HepG2 (cell line): ENCODE results near the gene GATD1. TPM values are rescaled to one million over a fixed set of nuclear protein-coding genes. Genes with fewer than 3 reads are reported as not detected.
A peak's percentile ranks its signal among the peaks of the same experiment; 100 is the strongest.

Experiments
- AHR ChIP-seq: IDR thresholded peaks from 2 replicates; pipeline ENCODE4 v1.6.1; 2018; ENCODE audit warnings: missing genetic modification reagents, missing compliant biosample characterization
- FIP1L1 ChIP-seq: fragments of 200-400 bp; formaldehyde crosslinking; IDR thresholded peaks from 2 replicates; pipeline ENCODE4 v1.6.1; 2018; ENCODE audit warnings: low read depth, mild to moderate bottlenecking, low read length, moderate library complexity, borderline replicate concordance; ENCODE audit not compliant: insufficient read depth
- HOXA3 ChIP-seq: sonication (generic); formaldehyde crosslinking; IDR thresholded peaks from 2 replicates; pipeline ENCODE4 v1.5.0; 2020; ENCODE audit warnings: missing genetic modification reagents
- HOXA9 ChIP-seq: sonication (generic); formaldehyde crosslinking; IDR thresholded peaks from 2 replicates; pipeline ENCODE4 v1.8.1; 2022; ENCODE audit warnings: missing genetic modification reagents, mild to moderate bottlenecking, moderate library complexity, borderline replicate concordance
- MED1 ChIP-seq: sonication (generic); formaldehyde crosslinking; IDR thresholded peaks from 2 replicates; pipeline ENCODE4 v1.4.0; 2020; ENCODE audit warnings: missing genetic modification reagents
- NAIF1 ChIP-seq: sonication (generic); formaldehyde crosslinking; IDR thresholded peaks from 2 replicates; pipeline ENCODE4 v1.5.0; 2020; ENCODE audit warnings: mild to moderate bottlenecking, missing genetic modification reagents, borderline replicate concordance
- POLR2AphosphoS5 ChIP-seq: IDR thresholded peaks from 2 replicates; pipeline ENCODE4 v1.6.1; 2012; ENCODE audit warnings: low read depth, low read length
- SCMH1 ChIP-seq: sonication (generic); formaldehyde crosslinking; IDR thresholded peaks from 2 replicates; pipeline ENCODE4 v1.9.0; 2021; ENCODE audit warnings: missing genetic modification reagents, mild to moderate bottlenecking, borderline replicate concordance
- SNRNP70 ChIP-seq: fragments of 200-400 bp; formaldehyde crosslinking; IDR thresholded peaks from 2 replicates; pipeline ENCODE4 v1.6.1; 2017; ENCODE audit warnings: mild to moderate bottlenecking, low read depth, low read length, moderate library complexity
- ZMAT3 ChIP-seq: sonication (generic); formaldehyde crosslinking; conservative IDR thresholded peaks from 2 replicates; pipeline ENCODE4 v1.7.0; 2021; ENCODE audit warnings: missing genetic modification reagents
- ZMYM4 ChIP-seq: sonication (generic); formaldehyde crosslinking; IDR thresholded peaks from 2 replicates; pipeline ENCODE4 v1.8.1; 2023; ENCODE audit warnings: mild to moderate bottlenecking, missing genetic modification reagents
- ZNF160 ChIP-seq: sonication (generic); formaldehyde crosslinking; IDR thresholded peaks from 2 replicates; pipeline ENCODE4 v1.8.0; 2022; ENCODE audit warnings: mild to moderate bottlenecking, inconsistent platforms, missing genetic modification reagents
- ZNF253 ChIP-seq: sonication (generic); formaldehyde crosslinking; IDR thresholded peaks from 2 replicates; pipeline ENCODE4 v1.8.0; 2022; ENCODE audit warnings: mild to moderate bottlenecking, missing genetic modification reagents, borderline replicate concordance
- ZNF451 ChIP-seq: sonication (generic); formaldehyde crosslinking; IDR thresholded peaks from 2 replicates; pipeline ENCODE4 v1.5.0; 2020; ENCODE audit warnings: mild to moderate bottlenecking, missing genetic modification reagents
- ZNF546 ChIP-seq: sonication (generic); formaldehyde crosslinking; conservative IDR thresholded peaks from 2 replicates; pipeline ENCODE4 v1.8.1; 2023; ENCODE audit warnings: mild to moderate bottlenecking, missing genetic modification reagents
- polyA plus RNA-seq, 8 experiments: library from polyadenylated mRNA; depleted of rRNA in 3 of 8; stranded (reverse) in 7 of 8; unstranded in 1 of 8; fragments of >200 nt; fragmentation: Illumina TruSeq in 4 of 8; extraction: Trizol in 4 of 8; gene quantifications; 2 replicates each; pipeline versions ENCODE4 v1.2.1 to v1.2.3, GENCODE V29; 2011 to 2016; ENCODE audit warnings: low read depth in 4 of 8, missing spikeins in 1 of 8, mixed read lengths in 1 of 8; ENCODE audit not compliant: insufficient read depth in 1 of 8
- total RNA-seq, 5 experiments: library from RNA; depleted of rRNA; stranded (reverse); fragments of >200 nt; fragmentation: Illumina TruSeq; extraction: Trizol; gene quantifications; 2 replicates each; pipeline ENCODE4 v1.2.3, GENCODE V29; 2016; ENCODE audit warnings: low read depth in 1 of 5
- TF ChIP-seq, protein P1 (sequence below): sonication (generic); formaldehyde crosslinking; IDR thresholded peaks from 2 replicates; pipeline ENCODE4 v1.4.0; 2020; ENCODE audit warnings: mild to moderate bottlenecking, missing genetic modification reagents
- TF ChIP-seq, protein P2 (sequence below): sonication (generic); formaldehyde crosslinking; IDR thresholded peaks from 2 replicates; pipeline ENCODE4 v1.4.0; 2020; ENCODE audit warnings: mild to moderate bottlenecking, missing genetic modification reagents
- TF ChIP-seq, protein P3 (sequence below): sonication (generic); formaldehyde crosslinking; IDR thresholded peaks from 2 replicates; pipeline ENCODE4 v1.8.0; 2022; ENCODE audit warnings: missing genetic modification reagents, low read depth, mild to moderate bottlenecking, borderline replicate concordance
- TF ChIP-seq, protein P4 (sequence below): sonication (generic); formaldehyde crosslinking; IDR thresholded peaks from 2 replicates; pipeline ENCODE4 v1.4.0; 2020; ENCODE audit warnings: missing genetic modification reagents, borderline replicate concordance

The GATD1 gene
- total and polyA plus RNA-seq, 2 of the 13 experiments (the other 11 are each of a cell fraction or from before 2014, with no cell fraction given), result 31.3 to 60.5 TPM

DNA sequence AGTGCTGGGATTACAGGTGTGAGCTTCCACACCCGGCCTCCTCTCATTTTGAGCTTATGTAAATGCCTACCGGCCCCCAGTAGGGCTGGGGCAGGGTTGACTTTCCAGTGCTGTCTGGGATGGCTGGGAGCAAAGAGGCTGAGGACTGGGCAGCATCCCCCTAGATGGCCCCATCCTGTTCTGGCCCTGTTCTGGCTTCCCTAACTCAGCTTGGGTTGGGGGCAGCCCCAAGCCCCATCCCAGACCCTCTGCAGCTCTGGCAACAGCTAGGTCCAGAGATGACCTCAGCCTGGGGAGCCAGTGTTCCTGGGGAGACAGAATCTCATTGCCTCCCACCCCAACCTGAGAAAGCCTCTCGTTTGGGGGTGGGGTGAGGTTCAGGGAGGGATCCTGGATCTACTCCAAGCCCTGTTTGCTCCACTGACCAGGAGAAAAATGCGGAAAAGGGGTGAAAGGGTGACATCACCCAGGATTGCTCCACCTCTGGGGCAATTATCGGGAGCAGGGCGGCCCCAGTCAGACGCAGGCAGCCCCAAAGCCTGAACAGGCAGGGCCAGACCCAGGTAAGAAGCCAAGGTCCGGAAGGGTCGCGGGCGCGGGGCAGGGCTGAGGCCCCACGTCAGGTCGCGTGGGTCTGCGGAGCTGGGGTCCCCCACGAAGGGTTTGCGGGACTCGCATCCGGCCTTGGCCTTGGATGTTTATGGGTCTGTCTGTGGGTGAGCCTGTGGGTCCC is 41.3 kb upstream of the GATD1 start, which contains the start of gene PNPLA2 (continued):
- TF ChIP-seq SCMH1 (CRISPR knock-in tag) (no peak), HOXA3 (peak; percentile 18; the same call in 1 of the 2 replicates), ZNF546 (CRISPR knock-in tag) (no peak), ZNF160 (CRISPR knock-in tag) (no peak), FIP1L1 (no peak), HOXA9 (no peak), POLR2AphosphoS5 (no peak), MED1 (CRISPR knock-in tag) (no peak; the same call in 1 of the 2 replicates), ZNF451 (CRISPR knock-in tag) (no peak), ZMAT3 (CRISPR knock-in tag) (no peak), NAIF1 (CRISPR knock-in tag) (no peak), AHR (CRISPR knock-in tag) (0 out of 2 replicates have a peak, but pooled peaks have one; percentile 44), SNRNP70 (no peak), ZMYM4 (CRISPR knock-in tag) (0 out of 2 replicates have a peak, but pooled peaks have one; percentile 24), ZNF253 (CRISPR knock-in tag) (no peak)
- TF ChIP-seq, protein P1, sequence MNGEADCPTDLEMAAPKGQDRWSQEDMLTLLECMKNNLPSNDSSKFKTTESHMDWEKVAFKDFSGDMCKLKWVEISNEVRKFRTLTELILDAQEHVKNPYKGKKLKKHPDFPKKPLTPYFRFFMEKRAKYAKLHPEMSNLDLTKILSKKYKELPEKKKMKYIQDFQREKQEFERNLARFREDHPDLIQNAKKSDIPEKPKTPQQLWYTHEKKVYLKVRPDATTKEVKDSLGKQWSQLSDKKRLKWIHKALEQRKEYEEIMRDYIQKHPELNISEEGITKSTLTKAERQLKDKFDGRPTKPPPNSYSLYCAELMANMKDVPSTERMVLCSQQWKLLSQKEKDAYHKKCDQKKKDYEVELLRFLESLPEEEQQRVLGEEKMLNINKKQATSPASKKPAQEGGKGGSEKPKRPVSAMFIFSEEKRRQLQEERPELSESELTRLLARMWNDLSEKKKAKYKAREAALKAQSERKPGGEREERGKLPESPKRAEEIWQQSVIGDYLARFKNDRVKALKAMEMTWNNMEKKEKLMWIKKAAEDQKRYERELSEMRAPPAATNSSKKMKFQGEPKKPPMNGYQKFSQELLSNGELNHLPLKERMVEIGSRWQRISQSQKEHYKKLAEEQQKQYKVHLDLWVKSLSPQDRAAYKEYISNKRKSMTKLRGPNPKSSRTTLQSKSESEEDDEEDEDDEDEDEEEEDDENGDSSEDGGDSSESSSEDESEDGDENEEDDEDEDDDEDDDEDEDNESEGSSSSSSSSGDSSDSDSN (CRISPR knock-in tag), result no peak; the same call in 1 of the 2 replicates
- TF ChIP-seq, protein P2, sequence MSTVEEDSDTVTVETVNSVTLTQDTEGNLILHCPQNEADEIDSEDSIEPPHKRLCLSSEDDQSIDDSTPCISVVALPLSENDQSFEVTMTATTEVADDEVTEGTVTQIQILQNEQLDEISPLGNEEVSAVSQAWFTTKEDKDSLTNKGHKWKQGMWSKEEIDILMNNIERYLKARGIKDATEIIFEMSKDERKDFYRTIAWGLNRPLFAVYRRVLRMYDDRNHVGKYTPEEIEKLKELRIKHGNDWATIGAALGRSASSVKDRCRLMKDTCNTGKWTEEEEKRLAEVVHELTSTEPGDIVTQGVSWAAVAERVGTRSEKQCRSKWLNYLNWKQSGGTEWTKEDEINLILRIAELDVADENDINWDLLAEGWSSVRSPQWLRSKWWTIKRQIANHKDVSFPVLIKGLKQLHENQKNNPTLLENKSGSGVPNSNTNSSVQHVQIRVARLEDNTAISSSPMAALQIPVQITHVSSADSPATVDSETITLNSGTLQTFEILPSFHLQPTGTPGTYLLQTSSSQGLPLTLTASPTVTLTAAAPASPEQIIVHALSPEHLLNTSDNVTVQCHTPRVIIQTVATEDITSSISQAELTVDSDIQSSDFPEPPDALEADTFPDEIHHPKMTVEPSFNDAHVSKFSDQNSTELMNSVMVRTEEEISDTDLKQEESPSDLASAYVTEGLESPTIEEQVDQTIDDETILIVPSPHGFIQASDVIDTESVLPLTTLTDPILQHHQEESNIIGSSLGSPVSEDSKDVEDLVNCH, result no peak
- TF ChIP-seq, protein P3, sequence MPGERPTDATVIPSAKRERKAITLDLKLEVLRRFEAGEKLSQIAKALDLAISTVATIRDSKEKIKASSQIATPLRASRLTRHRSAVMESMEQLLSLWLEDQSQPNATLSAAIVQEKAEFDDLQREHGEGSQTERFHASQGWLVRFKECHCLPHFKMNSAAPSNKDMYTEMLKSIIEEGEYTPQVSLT (CRISPR knock-in tag), result no peak
- TF ChIP-seq, protein P4, sequence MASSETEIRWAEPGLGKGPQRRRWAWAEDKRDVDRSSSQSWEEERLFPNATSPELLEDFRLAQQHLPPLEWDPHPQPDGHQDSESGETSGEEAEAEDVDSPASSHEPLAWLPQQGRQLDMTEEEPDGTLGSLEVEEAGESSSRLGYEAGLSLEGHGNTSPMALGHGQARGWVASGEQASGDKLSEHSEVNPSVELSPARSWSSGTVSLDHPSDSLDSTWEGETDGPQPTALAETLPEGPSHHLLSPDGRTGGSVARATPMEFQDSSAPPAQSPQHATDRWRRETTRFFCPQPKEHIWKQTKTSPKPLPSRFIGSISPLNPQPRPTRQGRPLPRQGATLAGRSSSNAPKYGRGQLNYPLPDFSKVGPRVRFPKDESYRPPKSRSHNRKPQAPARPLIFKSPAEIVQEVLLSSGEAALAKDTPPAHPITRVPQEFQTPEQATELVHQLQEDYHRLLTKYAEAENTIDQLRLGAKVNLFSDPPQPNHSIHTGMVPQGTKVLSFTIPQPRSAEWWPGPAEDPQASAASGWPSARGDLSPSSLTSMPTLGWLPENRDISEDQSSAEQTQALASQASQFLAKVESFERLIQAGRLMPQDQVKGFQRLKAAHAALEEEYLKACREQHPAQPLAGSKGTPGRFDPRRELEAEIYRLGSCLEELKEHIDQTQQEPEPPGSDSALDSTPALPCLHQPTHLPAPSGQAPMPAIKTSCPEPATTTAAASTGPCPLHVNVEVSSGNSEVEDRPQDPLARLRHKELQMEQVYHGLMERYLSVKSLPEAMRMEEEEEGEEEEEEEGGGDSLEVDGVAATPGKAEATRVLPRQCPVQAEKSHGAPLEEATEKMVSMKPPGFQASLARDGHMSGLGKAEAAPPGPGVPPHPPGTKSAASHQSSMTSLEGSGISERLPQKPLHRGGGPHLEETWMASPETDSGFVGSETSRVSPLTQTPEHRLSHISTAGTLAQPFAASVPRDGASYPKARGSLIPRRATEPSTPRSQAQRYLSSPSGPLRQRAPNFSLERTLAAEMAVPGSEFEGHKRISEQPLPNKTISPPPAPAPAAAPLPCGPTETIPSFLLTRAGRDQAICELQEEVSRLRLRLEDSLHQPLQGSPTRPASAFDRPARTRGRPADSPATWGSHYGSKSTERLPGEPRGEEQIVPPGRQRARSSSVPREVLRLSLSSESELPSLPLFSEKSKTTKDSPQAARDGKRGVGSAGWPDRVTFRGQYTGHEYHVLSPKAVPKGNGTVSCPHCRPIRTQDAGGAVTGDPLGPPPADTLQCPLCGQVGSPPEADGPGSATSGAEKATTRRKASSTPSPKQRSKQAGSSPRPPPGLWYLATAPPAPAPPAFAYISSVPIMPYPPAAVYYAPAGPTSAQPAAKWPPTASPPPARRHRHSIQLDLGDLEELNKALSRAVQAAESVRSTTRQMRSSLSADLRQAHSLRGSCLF (CRISPR knock-in tag), result no peak
